A549 (cell line): Measurements from ENCODE around the gene AIF1L. TPM values are rescaled to one million over a fixed set of nuclear protein-coding genes. Genes with fewer than 3 reads are reported as not detected.

ENCODE experiments used
- ATAC-seq, 2 experiments: fragments of 200-7000 bp in 1 of 2; fragments of >200 bp in 1 of 2; cut with Nextera tagmentation in 1 of 2; cut with Tn5 transposase in 1 of 2; 3 replicates each; pipeline versions ENCODE4 v1.8.0 to v1.9.1; 2018 to 2020; ENCODE audit warnings: mild to moderate bottlenecking in 1 of 2, moderate library complexity in 1 of 2
- CTCF ChIA-PET: fragments of 300-600 bp; sonication (Branson Sonifier 250); formaldehyde crosslinking; extraction: SDS; loops from one replicate; lab custom pipeline; 2021; ENCODE audit warnings: antibody characterized with exemption, inconsistent platforms; lab: Yijun Ruan, JAX
- POLR2A ChIA-PET: fragments of 350-600 bp; formaldehyde crosslinking; extraction: SDS; loops from one replicate; lab custom pipeline; 2021; ENCODE audit warnings: antibody characterized with exemption, inconsistent platforms; lab: Yijun Ruan, JAX
- DNase-seq, 2 experiments: peaks; one replicate each; pipeline versions ENCODE4 v3.0.0 to v3.0.0-alpha.2; 2011 to 2016; ENCODE audit warnings: low read depth in 1 of 2, low spot score in 1 of 2
- FAIRE-seq: peaks from 2 replicates; lab custom pipeline; 2011; peaks lifted over from hg19 to GRCh38; lab: Jason Lieb, UNC
- H3K27ac ChIP-seq, 2 experiments: fragments of >200 bp; sonication (Bioruptor Twin); formaldehyde crosslinking; 3 replicates each; pipeline ENCODE4 v1.5.1; 2016 to 2017
- H3K4me1 ChIP-seq: fragments of >200 bp; sonication (Bioruptor Twin); formaldehyde crosslinking; 3 replicates; pipeline ENCODE4 v1.6.1; 2016
- H3K4me2 ChIP-seq: fragments of >200 bp; sonication (Bioruptor Twin); formaldehyde crosslinking; 3 replicates; pipeline ENCODE4 v1.6.1; 2016
- H3K4me3 ChIP-seq: fragments of >200 bp; sonication (Bioruptor Twin); formaldehyde crosslinking; 3 replicates; pipeline ENCODE4 v1.5.1; 2016
- H3K9me3 ChIP-seq: fragments of >200 bp; sonication (Bioruptor Twin); formaldehyde crosslinking; 3 replicates; pipeline ENCODE4 v1.6.1; 2016
- ATOH8 ChIP-seq: fragments of 250-450 bp; sonication (Bioruptor Pico); IDR thresholded peaks from 2 replicates; pipeline ENCODE4 v1.5.0; 2020; ENCODE audit warnings: low read depth, mild to moderate bottlenecking, moderate library complexity
- BCL3 ChIP-seq: fragments of >200 bp; sonication (Bioruptor Twin); formaldehyde crosslinking; IDR thresholded peaks from 3 replicates; pipeline ENCODE4 v1.6.1; 2016
- BHLHE40 ChIP-seq: IDR thresholded peaks from 2 replicates; pipeline ENCODE4 v1.6.1; 2012; ENCODE audit warnings: low read depth, low read length, inconsistent platforms
- CHD4 ChIP-seq: fragments of 200-600 bp; sonication (generic); IDR thresholded peaks from 2 replicates; pipeline ENCODE4 v1.6.1; 2016; ENCODE audit warnings: antibody characterized with exemption, mild to moderate bottlenecking, borderline replicate concordance
- EHMT2 ChIP-seq: fragments of 200-600 bp; sonication (generic); IDR thresholded peaks from 2 replicates; pipeline ENCODE4 v1.6.1; 2016; ENCODE audit warnings: antibody characterized with exemption, low read depth, mild to moderate bottlenecking, moderate library complexity
- EP300 ChIP-seq, 2 experiments: fragments of >200 bp; sonication (Bioruptor Twin); formaldehyde crosslinking; IDR thresholded peaks; 2 replicates in 1 of 2; 3 replicates in 1 of 2; pipeline ENCODE4 v1.6.1; 2016 to 2017
- FOSB ChIP-seq: fragments of 250-450 bp; sonication (Bioruptor Pico); IDR thresholded peaks from 2 replicates; pipeline ENCODE4 v1.5.0; 2020; ENCODE audit warnings: mild to moderate bottlenecking, moderate library complexity
- FOSL2 ChIP-seq, 2 experiments: fragments of 450-650 bp in 1 of 2; fragments of >200 bp in 1 of 2; sonication (Bioruptor Twin) in 1 of 2; formaldehyde crosslinking; IDR thresholded peaks; 2 replicates each; pipeline versions ENCODE4 v1.5.0 to v1.6.1; 2016 to 2020; ENCODE audit warnings: mild to moderate bottlenecking in 1 of 2, moderate library complexity in 1 of 2
- FOXS1 ChIP-seq: fragments of 250-450 bp; sonication (Bioruptor Pico); IDR thresholded peaks from 2 replicates; pipeline ENCODE4 v1.5.0; 2020; ENCODE audit warnings: mild to moderate bottlenecking, moderate library complexity
- JUNB ChIP-seq: fragments of >200 bp; sonication (Bioruptor Twin); formaldehyde crosslinking; IDR thresholded peaks from 2 replicates; pipeline ENCODE4 v1.6.1; 2016
- KDM5A ChIP-seq: fragments of 200-600 bp; sonication (generic); IDR thresholded peaks from 2 replicates; pipeline ENCODE4 v1.6.1; 2016; ENCODE audit warnings: antibody characterized with exemption, mild to moderate bottlenecking
- MYC ChIP-seq: IDR thresholded peaks from 2 replicates; pipeline ENCODE4 v1.6.1; 2012; ENCODE audit warnings: mild to moderate bottlenecking, inconsistent platforms, low read length, improper control_type of control experiment, borderline replicate concordance
- POLR2A ChIP-seq: IDR thresholded peaks from 2 replicates; pipeline ENCODE4 v1.6.1; 2012; ENCODE audit warnings: mild to moderate bottlenecking, low read length
- POLR2AphosphoS2 ChIP-seq: conservative IDR thresholded peaks from 2 replicates; pipeline ENCODE4 v1.6.1; 2012; ENCODE audit warnings: low read length, improper control_type of control experiment, inconsistent platforms
- RCOR1 ChIP-seq: fragments of 150-350 bp; IDR thresholded peaks from 2 replicates; pipeline ENCODE4 v1.6.1; 2014; ENCODE audit warnings: antibody characterized with exemption, low read length, low read depth
- REST ChIP-seq: fragments of 200-600 bp; sonication (generic); IDR thresholded peaks from 2 replicates; pipeline ENCODE4 v1.6.1; 2016; ENCODE audit warnings: antibody characterized with exemption, mild to moderate bottlenecking, moderate library complexity
- ZFP36 ChIP-seq: fragments of 450-650 bp; IDR thresholded peaks from 2 replicates; pipeline ENCODE4 v1.6.1; 2014; ENCODE audit warnings: borderline replicate concordance; ENCODE audit not compliant: partially characterized antibody
- WGBS: methylation state at CpG from one replicate; pipeline ENCODE4 v1.1.6; 2017; ENCODE audit errors: missing lambda C conversion rate; 5-methylcytosine and 5-hydroxymethylcytosine counted together
- polyA plus RNA-seq, 4 experiments: library from polyadenylated mRNA; depleted of rRNA in 3 of 4; stranded (reverse); fragments of >200 nt; fragmentation: RNase III in 1 of 4; extraction: RNeasy Plus Mini Kit Qiagen cat#74134 plus additional on column Dnase treatment in 1 of 4; gene quantifications; 2 replicates in 3 of 4; 3 replicates in 1 of 4; pipeline ENCODE4 v1.2.3, GENCODE V29; 2011 to 2017
- TF ChIP-seq, protein P1 (sequence below): fragments of >200 bp; sonication (Bioruptor Twin); formaldehyde crosslinking; IDR thresholded peaks from 3 replicates; pipeline ENCODE4 v1.5.1; 2016

AIF1L gene
- polyA plus RNA-seq, 2 of the 4 experiments (the other 2 are of a cell fraction), result 1.6 to 2.8 TPM

DNA sequence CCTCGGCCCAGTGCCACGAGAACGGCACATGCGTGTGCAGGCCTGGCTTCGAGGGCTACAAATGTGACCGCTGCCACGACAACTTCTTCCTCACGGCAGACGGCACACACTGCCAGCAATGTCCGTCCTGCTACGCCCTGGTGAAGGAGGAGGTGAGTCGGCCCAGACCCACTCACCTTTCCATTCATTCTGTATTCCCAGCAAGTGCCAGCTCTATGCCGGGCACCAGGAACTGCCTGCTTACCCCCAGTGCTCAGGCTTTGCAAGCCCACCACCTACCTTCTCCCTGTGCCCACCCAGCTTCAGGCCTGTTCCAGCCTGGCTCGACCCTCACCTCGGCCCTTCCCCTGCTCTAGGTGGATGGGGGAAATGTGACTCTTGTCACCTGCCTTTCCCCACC, 26.6 kb upstream of the AIF1L start:
- H3K4me2 ChIP-seq, result no peak overlapping the region
- DNase-seq, result no peak
- TF ChIP-seq REST (no peak), FOXS1 (CRISPR knock-in tag) (no peak), MYC (no peak)
- H3K4me1 ChIP-seq, result no peaks in the 10 kb centered on the region
- CTCF ChIA-PET, result no interaction called here
- no peaks in the 10 kb centered on the region for H3K9me3 ChIP-seq
- no peak overlapping the region for H3K27ac ChIP-seq
- ATAC-seq, result no peak
- H3K4me3 ChIP-seq, result no peak overlapping the region
- FAIRE-seq, result no peak
- POLR2A ChIA-PET, result no interaction called here
- WGBS, result 80% methylated on average over 13 of the region's 15 CpGs

DNA sequence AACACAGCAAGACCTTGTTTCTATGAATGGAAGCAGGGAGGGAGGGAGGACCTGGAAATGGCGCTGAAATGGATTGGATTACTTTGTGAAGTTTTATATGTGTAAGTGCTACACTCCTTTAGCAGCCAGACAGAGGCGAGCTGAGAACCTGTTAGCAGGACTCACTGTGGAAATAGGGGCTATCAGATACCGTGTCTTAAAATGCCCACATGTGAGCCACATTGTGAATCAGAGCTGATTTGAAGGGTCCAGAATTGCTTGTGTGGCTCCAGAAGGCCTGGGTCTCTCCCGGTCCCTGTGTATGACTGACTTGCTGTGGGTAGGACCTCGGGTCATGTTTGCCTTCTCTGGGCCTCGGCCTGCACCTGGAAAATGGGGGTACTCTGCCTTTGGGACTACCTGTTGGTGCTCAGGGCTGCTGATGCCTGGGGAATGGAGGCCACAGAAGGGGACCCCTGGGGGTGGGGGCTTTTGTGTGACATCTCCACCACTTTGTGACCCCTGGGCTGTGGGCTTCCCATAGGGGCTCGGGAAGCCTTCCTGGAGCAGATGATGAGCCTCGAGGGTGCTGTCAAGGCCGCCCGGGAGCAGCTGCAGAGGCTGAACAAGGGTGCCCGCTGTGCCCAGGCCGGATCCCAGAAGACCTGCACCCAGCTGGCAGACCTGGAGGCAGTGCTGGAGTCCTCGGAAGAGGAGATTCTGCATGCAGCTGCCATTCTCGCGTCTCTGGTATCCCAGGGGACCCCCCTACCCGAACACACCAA, 24.0 kb upstream of the AIF1L start:
- POLR2A ChIA-PET, result no interaction called here
- no peak for FAIRE-seq
- CTCF ChIA-PET, result no interaction called here

GRCh38 chr9:131072871-131073237, 23.5 kb upstream of the AIF1L start:
- no peak overlapping the region for H3K4me2 ChIP-seq
- no peaks in the 10 kb centered on the region for H3K4me1 ChIP-seq
- ChIA-PET POLR2A (no interaction called here), CTCF (interaction anchor here (1.2 kb wide), 1 partner anchor 26 kb away, joined by 3 read pairs; no protein-coding TSS in a partner anchor)
- no peak for FAIRE-seq
- WGBS, result 81% methylated on average over 9 of the region's 9 CpGs
- no peak overlapping the region for H3K27ac ChIP-seq
- no peak for ATAC-seq
- H3K4me3 ChIP-seq, result no peak overlapping the region
- no peaks in the 10 kb centered on the region for H3K9me3 ChIP-seq
- no peak for DNase-seq
- TF ChIP-seq FOSB (CRISPR knock-in tag), result no peak
- no peak for TF ChIP-seq POLR2AphosphoS2
- no peak for TF ChIP-seq POLR2A
- no peak for TF ChIP-seq EP300 (IDR thresholded peaks at IDR 0.05)
- TF ChIP-seq ZFP36, result no peak
- no peak for TF ChIP-seq FOSL2 (IDR thresholded peaks at IDR 0.05)
- no peak for TF ChIP-seq FOSL2 (CRISPR knock-in tag; IDR thresholded peaks at IDR 0.05)
- no peak for TF ChIP-seq EHMT2
- no peak for TF ChIP-seq RCOR1
- TF ChIP-seq KDM5A, result no peak
- TF ChIP-seq BCL3, result no peak
- no peak for TF ChIP-seq JUNB

More for the DNA sequence above, 24.0 kb upstream of the AIF1L start:
- no peak for TF ChIP-seq BHLHE40
- TF ChIP-seq EP300 (IDR thresholded peaks at IDR 0.05), result no peak
- TF ChIP-seq POLR2AphosphoS2, result no peak
- no peak for TF ChIP-seq FOSL2 (IDR thresholded peaks at IDR 0.05)
- TF ChIP-seq FOSL2 (CRISPR knock-in tag; IDR thresholded peaks at IDR 0.05), result no peak
- no peak for TF ChIP-seq ATOH8
- TF ChIP-seq RCOR1, result no peak
- TF ChIP-seq CHD4, result no peak
- TF ChIP-seq, protein P1, sequence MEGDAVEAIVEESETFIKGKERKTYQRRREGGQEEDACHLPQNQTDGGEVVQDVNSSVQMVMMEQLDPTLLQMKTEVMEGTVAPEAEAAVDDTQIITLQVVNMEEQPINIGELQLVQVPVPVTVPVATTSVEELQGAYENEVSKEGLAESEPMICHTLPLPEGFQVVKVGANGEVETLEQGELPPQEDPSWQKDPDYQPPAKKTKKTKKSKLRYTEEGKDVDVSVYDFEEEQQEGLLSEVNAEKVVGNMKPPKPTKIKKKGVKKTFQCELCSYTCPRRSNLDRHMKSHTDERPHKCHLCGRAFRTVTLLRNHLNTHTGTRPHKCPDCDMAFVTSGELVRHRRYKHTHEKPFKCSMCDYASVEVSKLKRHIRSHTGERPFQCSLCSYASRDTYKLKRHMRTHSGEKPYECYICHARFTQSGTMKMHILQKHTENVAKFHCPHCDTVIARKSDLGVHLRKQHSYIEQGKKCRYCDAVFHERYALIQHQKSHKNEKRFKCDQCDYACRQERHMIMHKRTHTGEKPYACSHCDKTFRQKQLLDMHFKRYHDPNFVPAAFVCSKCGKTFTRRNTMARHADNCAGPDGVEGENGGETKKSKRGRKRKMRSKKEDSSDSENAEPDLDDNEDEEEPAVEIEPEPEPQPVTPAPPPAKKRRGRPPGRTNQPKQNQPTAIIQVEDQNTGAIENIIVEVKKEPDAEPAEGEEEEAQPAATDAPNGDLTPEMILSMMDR, result no peak
- ATAC-seq (no peak), DNase-seq (no peak)
- H3K4me2 ChIP-seq, result no peak overlapping the region
- 68% methylated on average over 13 of the region's 16 CpGs for WGBS
- H3K9me3 ChIP-seq, result no peaks in the 10 kb centered on the region
- H3K27ac ChIP-seq, result no peak overlapping the region
- no peaks in the 10 kb centered on the region for H3K4me1 ChIP-seq
- no peak overlapping the region for H3K4me3 ChIP-seq
